K562 (cell line): ENCODE measurements around the gene MECP2. TPM values are rescaled to one million over a fixed set of nuclear protein-coding genes. Genes with fewer than 3 reads are reported as not detected.

Experiments used
- CBX2 ChIP-seq: fragments of 200-600 bp; sonication (generic); IDR thresholded peaks from one replicate; pipeline ENCODE4 v1.6.1; 2012; ENCODE audit warnings: mild to moderate bottlenecking, low read length, inconsistent platforms; ENCODE audit not compliant: insufficient read depth, poor library complexity, severe bottlenecking
- CXXC5 ChIP-seq: fragments of 250-450 bp; sonication (Bioruptor Pico); IDR thresholded peaks from 2 replicates; pipeline ENCODE4 v1.8.0; 2022; ENCODE audit warnings: inconsistent platforms, mild to moderate bottlenecking, moderate library complexity
- DDX20 ChIP-seq: fragments of 450-650 bp; IDR thresholded peaks from 2 replicates; pipeline ENCODE4 v1.6.1; 2016; ENCODE audit warnings: missing genetic modification characterization, low read depth, mild to moderate bottlenecking, missing compliant biosample characterization, moderate library complexity
- DMBX1 ChIP-seq: fragments of 250-450 bp; sonication (Bioruptor Pico); IDR thresholded peaks from 2 replicates; pipeline ENCODE4 v1.8.0; 2022; ENCODE audit warnings: inconsistent platforms, mild to moderate bottlenecking, moderate library complexity, borderline replicate concordance
- FIP1L1 ChIP-seq: fragments of 200-400 bp; formaldehyde crosslinking; IDR thresholded peaks from 2 replicates; pipeline ENCODE4 v1.6.1; 2018; ENCODE audit warnings: mild to moderate bottlenecking, low read depth, low read length; ENCODE audit not compliant: poor library complexity, severe bottlenecking
- GATAD2A ChIP-seq: fragments of 450-650 bp; IDR thresholded peaks from 2 replicates; pipeline ENCODE4 v1.6.1; 2017
- HMG20A ChIP-seq: fragments of 450-650 bp; formaldehyde crosslinking; conservative IDR thresholded peaks from 2 replicates; pipeline ENCODE4 v1.4.0; 2020; ENCODE audit warnings: mild to moderate bottlenecking, mixed read lengths
- HOXB6 ChIP-seq: fragments of 250-450 bp; sonication (Bioruptor Pico); IDR thresholded peaks from 2 replicates; pipeline ENCODE4 v1.5.1; 2022; ENCODE audit warnings: mild to moderate bottlenecking, borderline replicate concordance
- JUND ChIP-seq, 2 experiments: IDR thresholded peaks; 2 replicates in 1 of 2; 3 replicates in 1 of 2; pipeline ENCODE4 v1.6.1; 2011; ENCODE audit warnings: borderline replicate concordance in 2 of 2, low read depth in 2 of 2, low read length in 2 of 2, improper control_type of control experiment in 1 of 2, missing biosample characterization in 1 of 2, missing genetic modification characterization in 1 of 2, missing genetic modification reagents in 1 of 2
- KLF10 ChIP-seq: fragments of 250-450 bp; sonication (Bioruptor Pico); IDR thresholded peaks from 2 replicates; pipeline ENCODE4 v1.6.1; 2021; ENCODE audit warnings: matching md5 sums
- NFE2 ChIP-seq: IDR thresholded peaks from 2 replicates; pipeline ENCODE4 v1.6.1; 2014; ENCODE audit warnings: antibody characterized with exemption, low read depth
- NFE2L1 ChIP-seq: fragments of 450-650 bp; IDR thresholded peaks from 2 replicates; pipeline ENCODE4 v1.6.1; 2016; ENCODE audit warnings: missing genetic modification characterization, low read depth, mild to moderate bottlenecking, missing compliant biosample characterization, moderate library complexity, borderline replicate concordance
- NFRKB ChIP-seq: fragments of 450-650 bp; IDR thresholded peaks from 2 replicates; pipeline ENCODE4 v1.6.1; 2016; ENCODE audit warnings: low read depth
- NR4A1 ChIP-seq, 2 experiments: fragments of 250-450 bp in 1 of 2; fragments of 450-650 bp in 1 of 2; sonication (Bioruptor Pico) in 1 of 2; IDR thresholded peaks; 2 replicates each; pipeline versions ENCODE4 v1.4.0 to v1.6.1; 2016 to 2020; ENCODE audit warnings: mild to moderate bottlenecking in 2 of 2, missing compliant biosample characterization in 1 of 2, missing genetic modification characterization in 1 of 2, moderate library complexity in 1 of 2
- PHF21A ChIP-seq: fragments of 450-650 bp; IDR thresholded peaks from 2 replicates; pipeline ENCODE4 v1.6.1; 2017; ENCODE audit warnings: low read depth, borderline replicate concordance
- POLR2H ChIP-seq: IDR thresholded peaks from 2 replicates; pipeline ENCODE4 v1.6.1; 2016; ENCODE audit warnings: missing genetic modification characterization, low read depth, mild to moderate bottlenecking, control low read depth, missing compliant biosample characterization, moderate library complexity
- TAF1 ChIP-seq: IDR thresholded peaks from 2 replicates; pipeline ENCODE4 v1.6.1; 2011; ENCODE audit warnings: mild to moderate bottlenecking, low read length, moderate library complexity; ENCODE audit not compliant: insufficient read depth, control insufficient read depth, severe bottlenecking; ENCODE audit errors: extremely low read depth
- TBP ChIP-seq: optimal IDR thresholded peaks from 2 replicates; pipeline ENCODE3; 2011; ENCODE audit warnings: low read depth, low read length, improper control_type of control experiment
- ZNF12 ChIP-seq: sonication (generic); formaldehyde crosslinking; IDR thresholded peaks from 2 replicates; pipeline ENCODE4 v1.4.0; 2020; ENCODE audit warnings: mild to moderate bottlenecking, missing genetic modification reagents
- ZNF282 ChIP-seq: sonication (generic); formaldehyde crosslinking; IDR thresholded peaks from 2 replicates; pipeline ENCODE4 v1.8.1; 2023; ENCODE audit warnings: missing genetic modification reagents
- ZNF561 ChIP-seq: fragments of 450-650 bp; formaldehyde crosslinking; conservative IDR thresholded peaks from 2 replicates; pipeline ENCODE4 v1.4.0; 2020; ENCODE audit warnings: mild to moderate bottlenecking, moderate library complexity
- polyA plus RNA-seq, 8 experiments: library from polyadenylated mRNA; depleted of rRNA in 4 of 8; stranded (reverse) in 5 of 8; unstranded in 3 of 8; fragments of >200 nt; fragmentation: Nextera tagmentation in 2 of 8; fragmentation: Illumina TruSeq in 1 of 8; extraction: Ambion mirVana in 2 of 8; extraction: Trizol in 1 of 8; gene quantifications; 2 replicates each; pipeline versions ENCODE4 v1.2.1 to v1.2.3, GENCODE V29; 2011 to 2014; ENCODE audit warnings: inconsistent platforms in 1 of 8, missing spikeins in 1 of 8
- total RNA-seq, 7 experiments: library from RNA; depleted of rRNA in 6 of 7; stranded (reverse); fragments of >200 nt in 6 of 7; fragmentation: Illumina TruSeq in 2 of 7; extraction: Trizol in 2 of 7; gene quantifications; 2 replicates each; pipeline versions ENCODE4 v1.2.1 to v1.2.3, GENCODE V29; 2011 to 2021; ENCODE audit warnings: low replicate concordance in 1 of 7
- TF ChIP-seq, protein P1 (sequence below): sonication (generic); formaldehyde crosslinking; IDR thresholded peaks from 2 replicates; pipeline ENCODE4 v1.8.1; 2023; ENCODE audit warnings: mild to moderate bottlenecking, missing genetic modification reagents
- TF ChIP-seq, protein P2 (sequence below): sonication (generic); formaldehyde crosslinking; IDR thresholded peaks from 2 replicates; pipeline ENCODE4 v1.8.1; 2023; ENCODE audit warnings: mild to moderate bottlenecking, missing genetic modification reagents, moderate library complexity

The MECP2 gene
- total and polyA plus RNA-seq, 9 of the 15 experiments (the other 6 are each of a cell fraction or from before 2014, with no cell fraction given) = 2.1 to 50.9 (median 30.5) TPM

GRCh38 chrX:154002215-154002719, 95.2 kb downstream of the MECP2 start (continued):
- TF ChIP-seq HOXB6 (CRISPR knock-in tag) = no peak
- TF ChIP-seq PHF21A = no peak
- TF ChIP-seq ZNF282 (CRISPR knock-in tag) = no peak
- TF ChIP-seq, protein P1, sequence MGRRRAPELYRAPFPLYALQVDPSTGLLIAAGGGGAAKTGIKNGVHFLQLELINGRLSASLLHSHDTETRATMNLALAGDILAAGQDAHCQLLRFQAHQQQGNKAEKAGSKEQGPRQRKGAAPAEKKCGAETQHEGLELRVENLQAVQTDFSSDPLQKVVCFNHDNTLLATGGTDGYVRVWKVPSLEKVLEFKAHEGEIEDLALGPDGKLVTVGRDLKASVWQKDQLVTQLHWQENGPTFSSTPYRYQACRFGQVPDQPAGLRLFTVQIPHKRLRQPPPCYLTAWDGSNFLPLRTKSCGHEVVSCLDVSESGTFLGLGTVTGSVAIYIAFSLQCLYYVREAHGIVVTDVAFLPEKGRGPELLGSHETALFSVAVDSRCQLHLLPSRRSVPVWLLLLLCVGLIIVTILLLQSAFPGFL (CRISPR knock-in tag) = no peak
- TF ChIP-seq, protein P2, sequence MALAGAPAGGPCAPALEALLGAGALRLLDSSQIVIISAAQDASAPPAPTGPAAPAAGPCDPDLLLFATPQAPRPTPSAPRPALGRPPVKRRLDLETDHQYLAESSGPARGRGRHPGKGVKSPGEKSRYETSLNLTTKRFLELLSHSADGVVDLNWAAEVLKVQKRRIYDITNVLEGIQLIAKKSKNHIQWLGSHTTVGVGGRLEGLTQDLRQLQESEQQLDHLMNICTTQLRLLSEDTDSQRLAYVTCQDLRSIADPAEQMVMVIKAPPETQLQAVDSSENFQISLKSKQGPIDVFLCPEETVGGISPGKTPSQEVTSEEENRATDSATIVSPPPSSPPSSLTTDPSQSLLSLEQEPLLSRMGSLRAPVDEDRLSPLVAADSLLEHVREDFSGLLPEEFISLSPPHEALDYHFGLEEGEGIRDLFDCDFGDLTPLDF (CRISPR knock-in tag) = no peak
- peak; percentile 97 for TF ChIP-seq DMBX1 (CRISPR knock-in tag)
- TF ChIP-seq NFE2L1 (tag) = peak; percentile 97
- TF ChIP-seq CXXC5 (CRISPR knock-in tag) = peak; percentile 80
- TF ChIP-seq GATAD2A = 0 out of 2 replicates have a peak, but pooled peaks have one; percentile 29
- TF ChIP-seq TAF1 = no peak
- TF ChIP-seq NR4A1 (CRISPR knock-in tag; IDR thresholded peaks at IDR 0.05) = peak; percentile 98
- peak; percentile 99 for TF ChIP-seq NR4A1 (tag; IDR thresholded peaks at IDR 0.05)
- 0 out of 2 replicates have a peak, but pooled peaks have one; percentile 28 for TF ChIP-seq KLF10
- TF ChIP-seq CBX2 = no peak
- TF ChIP-seq ZNF561 = 0 out of 2 replicates have a peak, but pooled peaks have one; percentile 39
- TF ChIP-seq DDX20 = peak; percentile 84
- peak; percentile 99 for TF ChIP-seq NFE2
- no peak for TF ChIP-seq HMG20A (CRISPR knock-in tag)
- TF ChIP-seq JUND (IDR thresholded peaks at IDR 0.05; ENCODE audit: borderline replicate concordance, low read depth, low read length) = 0 out of 2 replicates have a peak, but pooled peaks have one; percentile 2
- peak; percentile 84; the same call in 2 of the 3 replicates for TF ChIP-seq JUND (tag; IDR thresholded peaks at IDR 0.05; ENCODE audit: borderline replicate concordance, low read depth, low read length)
- TF ChIP-seq FIP1L1 = no peak
- TF ChIP-seq POLR2H = no peak
- TF ChIP-seq NFRKB = peak; percentile 87
- TF ChIP-seq TBP = peak; percentile 39
- no peak for TF ChIP-seq ZNF12 (CRISPR knock-in tag)
